HG02973 (cell line): ENCODE results near the gene STKLD1.

Experiments
- ATAC-seq: cut with Tn5 transposase; IDR thresholded peaks from one replicate; pipeline ENCODE4 v1.9.1; 2021; ENCODE audit warnings: moderate library complexity; ENCODE audit not compliant: unreplicated experiment

Gene STKLD1

GRCh38 chr9:133344979-133345378, 31.2 kb upstream of the STKLD1 start:
- ATAC-seq: no peak

GRCh38 chr9:133345596-133345995, 30.6 kb upstream of the STKLD1 start:
- ATAC-seq: no peak

- no peak for ATAC-seq
Observed at GRCh38 chr9:133346021-133346785, 30.0 kb upstream of the STKLD1 start.

GRCh38 chr9:133347515-133347984, 28.6 kb upstream of the STKLD1 start:
- peak; percentile 12 for ATAC-seq

- peak; percentile 64 for ATAC-seq
Observed at GRCh38 chr9:133347985-133348717, 28.0 kb upstream of the STKLD1 start, which contains the start of the genes MED22 and RPL7A. Gene MED22, minus strand, starts transcription at chr9:133348131. Its CDS starts 1,469 bp downstream, at chr9:133346662. Gene RPL7A, plus strand, starts transcription at chr9:133348218. Its CDS starts 26 bp downstream, at chr9:133348244.

- ATAC-seq: no peak
Observed at GRCh38 chr9:133348718-133349573, 27.2 kb upstream of the STKLD1 start.

- no peak for ATAC-seq
Observed at GRCh38 chr9:133349965-133350616, 26.1 kb upstream of the STKLD1 start.

- ATAC-seq: no peak
Observed at GRCh38 chr9:133351526-133351907, 24.6 kb upstream of the STKLD1 start.

- no peak for ATAC-seq
Observed at GRCh38 chr9:133351908-133352634, 24.1 kb upstream of the STKLD1 start.

GRCh38 chr9:133352635-133353340, 23.4 kb upstream of the STKLD1 start:
- no peak for ATAC-seq

- ATAC-seq: no peak
Observed at GRCh38 chr9:133353548-133353947, 22.6 kb upstream of the STKLD1 start.

GRCh38 chr9:133354766-133355165, 21.4 kb upstream of the STKLD1 start:
- ATAC-seq: no peak

GRCh38 chr9:133355881-133356357, 20.2 kb upstream of the STKLD1 start:
- ATAC-seq: no peak

- no peak for ATAC-seq
Observed at GRCh38 chr9:133356391-133357091, 19.6 kb upstream of the STKLD1 start, which contains the start of the genes SURF1 and SURF2. Gene SURF1, minus strand, starts transcription at chr9:133356487. Its CDS starts 34 bp downstream, at chr9:133356453. Gene SURF2, plus strand, starts transcription at chr9:133356550. Its CDS starts 43 bp downstream, at chr9:133356593.

- no peak for ATAC-seq
Observed at GRCh38 chr9:133357656-133358055, 18.5 kb upstream of the STKLD1 start.

- no peak for ATAC-seq
Observed at GRCh38 chr9:133359399-133360175, 16.6 kb upstream of the STKLD1 start.
